Hepatocyte (in vitro differentiated cells): Measurements from ENCODE around the gene IGSF5.

ENCODE experiments used
- CTCF ChIP-seq: fragments of 200-600 bp; sonication (generic); IDR thresholded peaks from 2 replicates; pipeline ENCODE4 v1.5.1; 2016; ENCODE audit warnings: antibody characterized with exemption, mild to moderate bottlenecking; ENCODE audit not compliant: poor library complexity
- EZH2 ChIP-seq: fragments of 200-600 bp; sonication (generic); IDR thresholded peaks from 2 replicates; pipeline ENCODE4 v1.6.1; 2016; ENCODE audit warnings: antibody characterized with exemption, mild to moderate bottlenecking, borderline replicate concordance
- EZH2phosphoT487 ChIP-seq: fragments of 200-600 bp; sonication (generic); IDR thresholded peaks from one replicate; pipeline ENCODE4 v1.6.1; 2018; ENCODE audit warnings: antibody characterized with exemption, mild to moderate bottlenecking, low read depth, moderate library complexity; ENCODE audit not compliant: unreplicated experiment, severe bottlenecking

GRCh38 chr21:39807738-39808137, 62.8 kb downstream of the IGSF5 start:
- no peak for TF ChIP-seq CTCF
- no peak for TF ChIP-seq EZH2
- TF ChIP-seq EZH2phosphoT487: no peak
